ENCODE results near the gene REXO2.

The REXO2 gene

GRCh38 chr11:114440971-114441763, 1.9 kb downstream of the REXO2 start:
- DNase-seq (ENCODE audit: low spot score): no peak

GRCh38 chr11:114441921-114442320, 2.7 kb downstream of the REXO2 start:
- DNase-seq (ENCODE audit: low spot score): peak; percentile 25

- DNase-seq (ENCODE audit: low spot score): no peak
Measured at GRCh38 chr11:114442536-114442935, 3.3 kb downstream of the REXO2 start.

- DNase-seq (ENCODE audit: low spot score): no peak
Measured at GRCh38 chr11:114447444-114447843, 8.2 kb downstream of the REXO2 start.

- no peak for DNase-seq (ENCODE audit: low spot score)
Measured at GRCh38 chr11:114447892-114448291, 8.6 kb downstream of the REXO2 start.

- no peak for DNase-seq (ENCODE audit: low spot score)
Measured at GRCh38 chr11:114448749-114449482, 9.6 kb downstream of the REXO2 start.

GRCh38 chr11:114449845-114450244, 10.6 kb downstream of the REXO2 start:
- no peak for DNase-seq (ENCODE audit: low spot score)

- DNase-seq (ENCODE audit: low spot score): no peak
Measured at GRCh38 chr11:114452399-114452798, 13.1 kb downstream of the REXO2 start.

- no peak for DNase-seq (ENCODE audit: low spot score)
Measured at GRCh38 chr11:114463999-114464398, 24.7 kb downstream of the REXO2 start.

- DNase-seq (ENCODE audit: low spot score): no peak
Measured at GRCh38 chr11:114466742-114467141, 27.5 kb downstream of the REXO2 start.

GRCh38 chr11:114472661-114473060, 33.4 kb downstream of the REXO2 start:
- no peak for DNase-seq (ENCODE audit: low spot score)

GRCh38 chr11:114478001-114478410, 38.7 kb downstream of the REXO2 start:
- no peak for DNase-seq (ENCODE audit: low spot score)

- peak; percentile 56 for DNase-seq (ENCODE audit: low spot score)
Measured at GRCh38 chr11:114478768-114479167, 39.5 kb downstream of the REXO2 start.

GRCh38 chr11:114479331-114479730, 40.1 kb downstream of the REXO2 start:
- DNase-seq (ENCODE audit: low spot score): no peak

- DNase-seq (ENCODE audit: low spot score): no peak
Measured at GRCh38 chr11:114482114-114482513, 42.8 kb downstream of the REXO2 start.

- no peak for DNase-seq (ENCODE audit: low spot score)
Measured at GRCh38 chr11:114483929-114484328, 44.7 kb downstream of the REXO2 start.

- no peak for DNase-seq (ENCODE audit: low spot score)
Measured at GRCh38 chr11:114496915-114497314, 57.6 kb downstream of the REXO2 start.

- no peak for DNase-seq (ENCODE audit: low spot score)
Measured at GRCh38 chr11:114499756-114500155, 60.5 kb downstream of the REXO2 start.

Data from COLO829 (cell line).